Measurements from ENCODE around the gene SMU1.
"Not testable (repeated sequence)": the region's sequence is repeated elsewhere in the genome, so short reads cannot be mapped to it uniquely, and the experiment has no call there.

SMU1 gene

GRCh38 chr9:33007755-33008154, 68.7 kb downstream of the SMU1 start:
- DNase-seq (ENCODE audit: low read depth), result no peak
- H3K4me3 ChIP-seq (ENCODE audit: low read depth, low read length), result no peak overlapping the region
- TF ChIP-seq CTCF (IDR thresholded peaks at IDR 0.05; ENCODE audit: low read depth, low read length, missing control alignments), result no peak

GRCh38 chr9:33005335-33005734, 71.1 kb downstream of the SMU1 start:
- H3K4me3 ChIP-seq (ENCODE audit: low read depth, low read length); DNase-seq (ENCODE audit: low read depth): not testable (repeated sequence)

GRCh38 chr9:33000682-33001055, 75.8 kb downstream of the SMU1 start:
- not testable (repeated sequence) for DNase-seq (ENCODE audit: low read depth)
- H3K4me3 ChIP-seq (ENCODE audit: low read depth, low read length), result peak overlapping the region; percentile 69

- no peak overlapping the region for H3K4me3 ChIP-seq (ENCODE audit: low read depth, low read length)
- no peak for DNase-seq (ENCODE audit: low read depth)
- TF ChIP-seq CTCF (IDR thresholded peaks at IDR 0.05; ENCODE audit: low read depth, low read length, missing control alignments), result no peak
Measured at GRCh38 chr9:32992595-32993238, 83.8 kb downstream of the SMU1 start.

GRCh38 chr9:32991897-32992594, 84.4 kb downstream of the SMU1 start:
- DNase-seq (ENCODE audit: low read depth), result no peak
- no peak for TF ChIP-seq CTCF (IDR thresholded peaks at IDR 0.05; ENCODE audit: low read depth, low read length, missing control alignments)

More at GRCh38 chr9:32991897-32992594, 84.4 kb downstream of the SMU1 start:
- no peak overlapping the region for H3K4me3 ChIP-seq (ENCODE audit: low read depth, low read length)

Measured in GM12864 (cell line).